Adipocyte (in vitro differentiated cells): Measurements from ENCODE around the gene ANGEL2.
"Not testable (repeated sequence)": the region's sequence is repeated elsewhere in the genome, so short reads cannot be mapped to it uniquely, and the experiment has no call there.

ENCODE experiments used
- DNase-seq: peaks from one replicate; pipeline ENCODE4 v3.0.0-alpha.2; 2015; ENCODE audit warnings: low read depth
- H3K27me3 ChIP-seq: replicated peaks from 2 replicates; pipeline ENCODE4 v1.7.0; 2013; ENCODE audit warnings: mild to moderate bottlenecking, low read length, moderate library complexity; ENCODE audit not compliant: control insufficient read depth, insufficient read depth
- H3K36me3 ChIP-seq: 2 replicates; pipeline ENCODE4 v1.7.0; 2013; ENCODE audit warnings: low read length, mild to moderate bottlenecking, moderate library complexity; ENCODE audit not compliant: control insufficient read depth, insufficient read depth, severe bottlenecking
- H3K4me1 ChIP-seq: 2 replicates; pipeline ENCODE4 v1.7.0; 2013; ENCODE audit warnings: mild to moderate bottlenecking, low read length, moderate library complexity; ENCODE audit not compliant: control insufficient read depth, insufficient read depth
- H3K4me3 ChIP-seq: 2 replicates; pipeline ENCODE4 v1.7.0; 2013; ENCODE audit warnings: mild to moderate bottlenecking, low read length, moderate library complexity
- H3K9ac ChIP-seq: 2 replicates; pipeline ENCODE4 v1.7.0; 2013; ENCODE audit warnings: mild to moderate bottlenecking, low read length, moderate library complexity
- H3K9me3 ChIP-seq: 2 replicates; pipeline ENCODE4 v1.7.0; 2013; ENCODE audit warnings: mild to moderate bottlenecking, low read length, moderate library complexity; ENCODE audit not compliant: control insufficient read depth

Gene ANGEL2

DNA sequence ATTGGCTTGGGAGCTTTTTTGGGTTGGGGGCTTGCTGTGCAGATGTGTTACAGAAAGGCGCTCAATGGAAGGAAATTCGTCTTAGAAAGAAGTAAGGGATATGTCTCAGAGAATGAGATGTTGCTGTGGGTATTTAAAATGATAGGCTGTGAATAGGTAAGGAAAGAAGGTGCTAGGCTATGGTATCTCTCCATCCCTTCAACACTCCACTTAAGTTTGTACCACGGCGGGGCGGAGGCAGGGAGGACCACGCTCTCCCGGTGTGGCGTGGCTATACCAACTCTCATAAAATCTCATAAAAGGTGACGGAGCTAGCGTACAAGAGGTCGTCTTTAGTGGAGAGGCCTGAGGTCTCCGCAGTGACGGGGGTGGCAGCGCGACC is 35.1 kb upstream of the ANGEL2 start:
- no peaks in the 10 kb centered on the region for H3K9me3 ChIP-seq
- H3K9ac ChIP-seq, result peak overlapping the region; percentile 92
- H3K27me3 ChIP-seq, result no peaks in the 10 kb centered on the region
- no peak for DNase-seq
- H3K4me1 ChIP-seq, result peaks cover 14% of the 10 kb centered on the region
- peak overlapping the region; percentile 99 for H3K4me3 ChIP-seq
- H3K36me3 ChIP-seq, result no peaks in the 10 kb centered on the region

GRCh38 chr1:213049232-213049631 is 33.6 kb upstream of the ANGEL2 start:
- Histone ChIP-seq H3K4me3 (no peak overlapping the region), H3K9me3 (no peaks in the 10 kb centered on the region), H3K36me3 (no peaks in the 10 kb centered on the region), H3K9ac (no peak overlapping the region), H3K4me1 (peaks cover 11% of the 10 kb centered on the region), H3K27me3 (no peaks in the 10 kb centered on the region)
- no peak for DNase-seq

GRCh38 chr1:213045321-213046226 is 29.9 kb upstream of the ANGEL2 start:
- not testable (repeated sequence) for H3K9ac ChIP-seq, H3K4me3 ChIP-seq

DNA sequence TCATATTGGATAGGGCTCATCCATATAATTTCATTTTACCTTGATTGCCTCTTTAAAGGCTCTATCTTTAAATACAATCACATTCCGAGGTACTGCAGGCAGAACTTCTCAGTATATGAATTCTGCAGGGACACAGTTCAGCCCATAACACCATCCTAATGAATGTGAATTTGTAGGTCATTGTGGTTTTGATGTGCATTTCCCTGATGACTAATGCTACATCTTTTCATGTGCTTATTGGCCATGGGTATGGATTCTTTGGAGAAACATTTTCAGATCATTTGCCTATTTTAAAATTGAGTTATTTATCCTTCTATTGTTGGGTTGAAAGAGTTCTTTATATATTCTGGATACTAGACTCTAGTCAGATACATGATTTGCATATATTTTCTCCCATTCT is 25.8 kb upstream of the ANGEL2 start:
- H3K9ac ChIP-seq, result no peak overlapping the region
- DNase-seq, result peak; percentile 29
- H3K27me3 ChIP-seq, result no peaks in the 10 kb centered on the region
- H3K4me1 ChIP-seq, result no peaks in the 10 kb centered on the region
- H3K36me3 ChIP-seq, result no peaks in the 10 kb centered on the region
- H3K4me3 ChIP-seq, result no peak overlapping the region
- no peaks in the 10 kb centered on the region for H3K9me3 ChIP-seq

More at GRCh38 chr1:213045321-213046226, 29.9 kb upstream of the ANGEL2 start:
- H3K36me3 ChIP-seq, H3K4me1 ChIP-seq, H3K27me3 ChIP-seq, H3K9me3 ChIP-seq, DNase-seq: not testable (repeated sequence)

GRCh38 chr1:213035573-213035972 is 19.9 kb upstream of the ANGEL2 start:
- H3K4me3 ChIP-seq, result no peak overlapping the region

GRCh38 chr1:213034713-213035112 is 19.0 kb upstream of the ANGEL2 start:
- Histone ChIP-seq H3K4me3 (no peak overlapping the region), H3K4me1 (no peaks in the 10 kb centered on the region), H3K36me3 (no peaks in the 10 kb centered on the region), H3K27me3 (no peaks in the 10 kb centered on the region), H3K9me3 (peaks cover 3% of the 10 kb centered on the region), H3K9ac (no peak overlapping the region)
- DNase-seq, result no peak

More at GRCh38 chr1:213035573-213035972, 19.9 kb upstream of the ANGEL2 start:
- Histone ChIP-seq H3K9me3 (peaks cover 3% of the 10 kb centered on the region), H3K36me3 (no peaks in the 10 kb centered on the region), H3K4me1 (no peaks in the 10 kb centered on the region), H3K27me3 (no peaks in the 10 kb centered on the region), H3K9ac (no peak overlapping the region)
- DNase-seq, result no peak

DNA sequence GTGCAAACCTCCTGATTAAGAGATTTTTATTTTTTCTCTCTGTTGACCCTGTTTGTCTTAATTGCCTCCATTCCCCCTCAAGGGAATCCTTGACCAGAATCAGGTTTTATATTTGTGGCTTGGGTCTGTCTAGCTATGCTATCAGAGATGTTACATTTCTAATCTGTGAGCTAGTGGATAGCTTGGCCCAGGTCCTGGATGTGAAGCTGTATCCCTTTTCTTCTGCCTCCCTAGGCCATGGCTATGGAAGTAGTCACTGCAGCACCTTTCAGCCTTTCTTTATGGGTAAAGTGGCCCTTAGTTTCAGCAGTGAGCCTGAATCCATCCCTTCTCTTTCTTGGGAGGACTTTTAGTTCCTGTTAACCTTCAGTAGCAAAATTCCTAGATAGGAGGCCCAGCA is 17.0 kb upstream of the ANGEL2 start:
- H3K9ac ChIP-seq, result no peak overlapping the region
- H3K4me1 ChIP-seq, result no peaks in the 10 kb centered on the region

GRCh38 chr1:213027024-213027423 is 11.4 kb upstream of the ANGEL2 start:
- not testable (repeated sequence) for H3K4me1 ChIP-seq, H3K27me3 ChIP-seq, H3K36me3 ChIP-seq, DNase-seq, H3K9me3 ChIP-seq, H3K9ac ChIP-seq, H3K4me3 ChIP-seq

More for the DNA sequence above, 17.0 kb upstream of the ANGEL2 start:
- peaks cover 7% of the 10 kb centered on the region for H3K27me3 ChIP-seq
- no peak overlapping the region for H3K4me3 ChIP-seq
- H3K9me3 ChIP-seq, result peaks cover 3% of the 10 kb centered on the region
- DNase-seq, result no peak
- H3K36me3 ChIP-seq, result no peaks in the 10 kb centered on the region

GRCh38 chr1:213020016-213020415 is 4.3 kb upstream of the ANGEL2 start:
- no peaks in the 10 kb centered on the region for H3K36me3 ChIP-seq
- H3K9ac ChIP-seq, result no peak overlapping the region
- no peak for DNase-seq
- no peaks in the 10 kb centered on the region for H3K9me3 ChIP-seq
- no peak overlapping the region for H3K4me3 ChIP-seq
- H3K27me3 ChIP-seq, result no peaks in the 10 kb centered on the region
- no peaks in the 10 kb centered on the region for H3K4me1 ChIP-seq

- Histone ChIP-seq H3K4me3 (no peak overlapping the region), H3K9me3 (no peaks in the 10 kb centered on the region), H3K36me3 (no peaks in the 10 kb centered on the region), H3K9ac (no peak overlapping the region), H3K27me3 (no peaks in the 10 kb centered on the region), H3K4me1 (peaks cover 3% of the 10 kb centered on the region)
- DNase-seq, result no peak
Measured at GRCh38 chr1:213019450-213019849, 3.8 kb upstream of the ANGEL2 start.

GRCh38 chr1:213017447-213018273 is 2.0 kb upstream of the ANGEL2 start:
- no peaks in the 10 kb centered on the region for H3K27me3 ChIP-seq
- no peaks in the 10 kb centered on the region for H3K9me3 ChIP-seq
- H3K9ac ChIP-seq, result no peak overlapping the region
- H3K4me3 ChIP-seq, result no peak overlapping the region
- no peak for DNase-seq
- peaks cover 11% of the 10 kb centered on the region for H3K4me1 ChIP-seq
- no peaks in the 10 kb centered on the region for H3K36me3 ChIP-seq
